ENCODE measurements around the gene HS1BP3.

Gene HS1BP3

GRCh38 chr2:20666005-20666303 lies 15.1 kb upstream of the HS1BP3 start:
- H4K20me1 ChIP-seq (ENCODE audit: low read depth, low read length), result no peaks in the 10 kb centered on the region
- no peaks in the 10 kb centered on the region for H3K9me2 ChIP-seq (replicated peaks; ENCODE audit: insufficient read depth, low read length)
- peak overlapping the region; percentile 27; the same call in 1 of the 2 replicates for H3K9ac ChIP-seq (ENCODE audit: low read length)
- H3K4me3 ChIP-seq (ENCODE audit: insufficient read depth, low read length, poor library complexity, severe bottlenecking), result peak overlapping the region; percentile 43
- H3F3A ChIP-seq (ENCODE audit: insufficient read depth), result no peaks in the 10 kb centered on the region
- H3K36me3 ChIP-seq (ENCODE audit: low read length), result no peaks in the 10 kb centered on the region
- no peak overlapping the region for H2AFZ ChIP-seq (ENCODE audit: low read depth, low read length, severe bottlenecking)
- H3K9me3 ChIP-seq (ENCODE audit: insufficient read depth, low read length), result no peaks in the 10 kb centered on the region
- no peaks in the 10 kb centered on the region for H3K27me3 ChIP-seq (ENCODE audit: low read length)
- TF ChIP-seq EZH2phosphoT487 (conservative IDR thresholded peaks at IDR 0.05; ENCODE audit: low read length), result peak; percentile 84; the same call in 1 of the 2 replicates
- no peak for TF ChIP-seq CTCF (IDR thresholded peaks at IDR 0.05; ENCODE audit: insufficient read depth, low read length, poor library complexity, severe bottlenecking)
- H3K79me2 ChIP-seq (ENCODE audit: insufficient read depth, low read length), result no peaks in the 10 kb centered on the region
- peak overlapping the region; percentile 55 for H3K4me2 ChIP-seq (ENCODE audit: low read depth, low read length, poor library complexity, severe bottlenecking)
- no peak overlapping the region for H3K27ac ChIP-seq (ENCODE audit: low read depth, low read length)

GRCh38 chr2:20665243-20666004 lies 14.5 kb upstream of the HS1BP3 start:
- Histone ChIP-seq H3F3A (ENCODE audit: insufficient read depth) (no peaks in the 10 kb centered on the region), H3K27me3 (ENCODE audit: low read length) (no peaks in the 10 kb centered on the region), H4K20me1 (ENCODE audit: low read depth, low read length) (no peaks in the 10 kb centered on the region), H3K9me2 (replicated peaks; ENCODE audit: insufficient read depth, low read length) (no peaks in the 10 kb centered on the region), H3K79me2 (ENCODE audit: insufficient read depth, low read length) (no peaks in the 10 kb centered on the region), H3K4me2 (ENCODE audit: low read depth, low read length, poor library complexity, severe bottlenecking) (no peak overlapping the region), H3K9me3 (ENCODE audit: insufficient read depth, low read length) (no peaks in the 10 kb centered on the region), H3K36me3 (ENCODE audit: low read length) (no peaks in the 10 kb centered on the region), H3K27ac (ENCODE audit: low read depth, low read length) (no peak overlapping the region), H2AFZ (ENCODE audit: low read depth, low read length, severe bottlenecking) (no peak overlapping the region), H3K9ac (ENCODE audit: low read length) (no peak overlapping the region), H3K4me3 (ENCODE audit: insufficient read depth, low read length, poor library complexity, severe bottlenecking) (no peak overlapping the region)
- TF ChIP-seq CTCF (IDR thresholded peaks at IDR 0.05; ENCODE audit: insufficient read depth, low read length, poor library complexity, severe bottlenecking), result no peak
- no peak for TF ChIP-seq EZH2phosphoT487 (conservative IDR thresholded peaks at IDR 0.05; ENCODE audit: low read length)

DNA sequence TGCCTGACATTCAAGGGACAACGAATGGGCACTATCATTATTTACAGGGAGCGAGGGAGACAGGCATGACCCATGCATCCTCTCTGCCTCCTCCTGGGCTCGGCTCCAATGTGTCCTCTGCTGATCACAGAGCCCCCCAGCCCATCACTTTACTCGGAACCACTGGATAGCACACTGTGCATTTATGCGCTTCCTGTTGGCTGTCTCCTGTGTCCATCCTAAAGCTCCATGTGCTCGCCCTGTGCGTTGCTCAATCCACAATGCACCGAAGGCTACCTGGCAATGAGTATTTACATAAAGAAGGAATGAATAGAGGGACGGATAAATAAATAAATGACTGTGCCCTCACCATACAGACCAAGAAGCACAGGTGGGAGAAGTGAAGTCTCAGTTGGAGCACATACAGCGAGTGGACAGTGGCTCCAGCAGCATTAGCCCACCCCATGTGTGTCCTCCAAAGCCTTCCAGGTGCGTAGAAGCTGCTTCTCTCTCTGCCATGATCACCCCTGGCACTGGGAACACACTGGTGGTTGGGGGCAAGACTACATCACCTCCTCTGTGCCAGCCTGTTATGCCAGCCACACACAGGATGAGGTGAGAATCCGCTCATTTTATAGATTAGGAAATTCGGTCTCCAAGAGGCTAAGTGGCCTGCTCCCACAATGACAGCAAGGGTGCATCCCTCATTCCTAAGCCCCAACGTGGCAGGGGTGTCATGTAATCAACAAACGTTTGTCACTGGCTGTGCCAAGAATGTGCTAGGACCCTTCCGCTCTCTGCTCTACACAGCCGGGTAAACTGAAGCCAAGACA lies 13.7 kb upstream of the HS1BP3 start:
- no peaks in the 10 kb centered on the region for H4K20me1 ChIP-seq (ENCODE audit: low read depth, low read length)
- no peak for TF ChIP-seq EZH2phosphoT487 (conservative IDR thresholded peaks at IDR 0.05; ENCODE audit: low read length)
- no peak for TF ChIP-seq CTCF (IDR thresholded peaks at IDR 0.05; ENCODE audit: insufficient read depth, low read length, poor library complexity, severe bottlenecking)
- no peaks in the 10 kb centered on the region for H3K27me3 ChIP-seq (ENCODE audit: low read length)
- H3K9ac ChIP-seq (ENCODE audit: low read length), result no peak overlapping the region
- H3K4me3 ChIP-seq (ENCODE audit: insufficient read depth, low read length, poor library complexity, severe bottlenecking), result no peak overlapping the region
- no peaks in the 10 kb centered on the region for H3K9me3 ChIP-seq (ENCODE audit: insufficient read depth, low read length)
- no peaks in the 10 kb centered on the region for H3K36me3 ChIP-seq (ENCODE audit: low read length)
- no peak overlapping the region for H3K27ac ChIP-seq (ENCODE audit: low read depth, low read length)
- H3F3A ChIP-seq (ENCODE audit: insufficient read depth), result no peaks in the 10 kb centered on the region
- H3K79me2 ChIP-seq (ENCODE audit: insufficient read depth, low read length), result no peaks in the 10 kb centered on the region
- no peak overlapping the region for H2AFZ ChIP-seq (ENCODE audit: low read depth, low read length, severe bottlenecking)
- no peak overlapping the region for H3K4me2 ChIP-seq (ENCODE audit: low read depth, low read length, poor library complexity, severe bottlenecking)
- no peaks in the 10 kb centered on the region for H3K9me2 ChIP-seq (replicated peaks; ENCODE audit: insufficient read depth, low read length)
